A375 (cell line): ENCODE data around the gene USP17L12. TPM values are rescaled to one million over a fixed set of nuclear protein-coding genes. Genes with fewer than 3 reads are reported as not detected.

Experiments
- total RNA-seq: library from RNA; depleted of rRNA; stranded (reverse); fragments of >200 nt; shearing (Covaris generic); gene quantifications from 2 replicates; pipeline ENCODE4 v1.2.3, GENCODE V29; 2014; rRNA removed

Gene USP17L12
- not detected in 2 replicates for total RNA-seq

GRCh38 chr4:9219852-9220251 is at the start of gene USP17L12:
TSS of gene USP17L12 (plus strand) at chr4:9220152. CDS start at chr4:9220152, 0 bp downstream.

DNA sequence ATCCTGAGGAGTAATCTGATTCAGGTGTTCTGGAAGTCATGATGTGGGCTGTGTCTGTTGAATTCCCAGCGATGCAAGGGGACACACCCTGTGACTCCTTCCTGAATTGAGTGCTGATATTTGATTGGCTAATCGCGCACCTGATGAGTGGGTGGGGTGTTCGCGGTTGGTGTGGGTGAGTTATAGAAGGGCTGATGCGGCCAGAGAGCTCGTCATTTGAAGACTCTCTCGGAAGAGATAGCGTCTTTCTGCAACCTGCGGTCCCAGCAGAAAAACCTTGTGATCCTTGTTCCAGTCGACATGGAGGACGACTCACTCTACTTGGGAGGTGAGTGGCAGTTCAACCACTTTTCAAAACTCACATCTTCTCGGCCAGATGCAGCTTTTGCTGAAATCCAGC is 9.6 kb upstream of the USP17L12 start, which contains the start of gene USP17L10:
Gene USP17L10 (plus strand): TSS at position 301 of the 400 bp plus-strand sequence. CDS start 0 bp downstream, at position 301.

DNA sequence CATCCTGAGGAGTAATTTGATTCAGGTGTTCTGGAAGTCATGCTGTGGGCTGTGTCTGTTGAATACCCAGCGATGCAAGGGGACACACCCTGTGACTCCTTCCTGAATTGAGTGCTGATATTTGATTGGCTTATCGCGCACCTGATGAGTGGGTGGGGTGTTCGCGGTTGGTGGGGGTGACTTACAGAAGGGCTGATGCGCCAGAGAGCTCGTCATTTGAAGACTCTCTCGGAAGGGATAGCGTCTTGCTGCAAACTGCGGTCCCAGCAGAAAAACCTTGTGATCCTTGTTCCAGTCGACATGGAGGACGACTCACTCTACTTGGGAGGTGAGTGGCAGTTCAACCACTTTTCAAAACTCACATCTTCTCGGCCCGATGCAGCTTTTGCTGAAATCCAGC is 4.8 kb upstream of the USP17L12 start, which contains the start of gene USP17L11:
Gene USP17L11 (plus strand): TSS at position 301 of the 400 bp plus-strand sequence. CDS start 0 bp downstream, at position 301.

DNA sequence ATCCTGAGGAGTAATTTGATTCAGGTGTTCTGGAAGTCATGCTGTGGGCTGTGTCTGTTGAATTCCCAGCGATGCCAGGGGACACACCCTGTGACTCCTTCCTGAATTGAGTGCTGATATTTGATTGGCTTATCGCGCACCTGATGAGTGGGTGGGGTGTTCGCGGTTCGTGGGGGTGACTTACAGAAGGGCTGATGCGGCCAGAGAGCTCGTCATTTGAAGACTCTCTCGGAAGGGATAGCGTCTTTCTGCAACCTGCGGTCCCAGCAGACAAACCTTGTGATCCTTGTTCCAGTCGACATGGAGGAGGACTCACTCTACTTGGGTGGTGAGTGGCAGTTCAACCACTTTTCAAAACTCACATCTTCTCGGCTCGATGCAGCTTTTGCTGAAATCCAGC is 4.6 kb downstream of the USP17L12 start, which contains the start of gene USP17L13:
Gene USP17L13 (plus strand): TSS at position 301 of the 400 bp plus-strand sequence. CDS start 0 bp downstream, at position 301.

GRCh38 chr4:9234085-9234484 is 14.1 kb downstream of the USP17L12 start, which contains the start of gene USP17L15:
TSS of gene USP17L15 (plus strand) at chr4:9234385. CDS start at chr4:9234385, 0 bp downstream.

GRCh38 chr4:9243579-9243978 is 23.6 kb downstream of the USP17L12 start, which contains the start of gene USP17L17:
TSS of gene USP17L17 (plus strand) at chr4:9243879. CDS start at chr4:9243879, 0 bp downstream.

GRCh38 chr4:9247953-9248680 is 28.2 kb downstream of the USP17L12 start, which contains the start of gene USP17L18:
TSS of gene USP17L18 (plus strand) at chr4:9248630. CDS start at chr4:9248630, 0 bp downstream.

GRCh38 chr4:9253078-9253477 is 33.1 kb downstream of the USP17L12 start, which contains the start of gene USP17L19:
TSS of gene USP17L19 (plus strand) at chr4:9253378. CDS start at chr4:9253378, 0 bp downstream.

GRCh38 chr4:9257824-9258223 is 37.9 kb downstream of the USP17L12 start, which contains the start of gene USP17L20:
TSS of gene USP17L20 (plus strand) at chr4:9258124. CDS start at chr4:9258124, 0 bp downstream.

GRCh38 chr4:9262572-9262971 is 42.6 kb downstream of the USP17L12 start, which contains the start of gene USP17L21:
TSS of gene USP17L21 (plus strand) at chr4:9262872. CDS start at chr4:9262872, 0 bp downstream.

GRCh38 chr4:9267319-9267718 is 47.4 kb downstream of the USP17L12 start, which contains the start of gene USP17L22:
TSS of gene USP17L22 (plus strand) at chr4:9267619. CDS start at chr4:9267619, 0 bp downstream.

Other genes with a start within 250 kb of the USP17L12 start
- gene FAM90A26, start 49.7 kb upstream of the USP17L12 start, total RNA-seq = not detected in 2 replicates
- gene USP17L10, start 9.5 kb upstream of the USP17L12 start, total RNA-seq = not detected in 2 replicates
- gene USP17L11, start 4.7 kb upstream of the USP17L12 start, total RNA-seq = not detected in 2 replicates
- gene USP17L13, start 4.7 kb downstream of the USP17L12 start, total RNA-seq = not detected in 2 replicates
- not detected in 2 replicates for gene USP17L15, start 14.2 kb downstream of the USP17L12 start, total RNA-seq
- not detected in 2 replicates for gene USP17L17, start 23.7 kb downstream of the USP17L12 start, total RNA-seq
- not detected in 2 replicates for gene USP17L18, start 28.5 kb downstream of the USP17L12 start, total RNA-seq
- gene USP17L19, start 33.2 kb downstream of the USP17L12 start, total RNA-seq = not detected in 2 replicates
- not detected in 2 replicates for gene USP17L20, start 38.0 kb downstream of the USP17L12 start, total RNA-seq
- not detected in 2 replicates for gene USP17L21, start 42.7 kb downstream of the USP17L12 start, total RNA-seq
- gene USP17L22, start 47.5 kb downstream of the USP17L12 start, total RNA-seq = not detected in 2 replicates
- gene USP17L24, start 105.0 kb downstream of the USP17L12 start, total RNA-seq = not detected in 2 replicates
- gene USP17L25, start 109.8 kb downstream of the USP17L12 start, total RNA-seq = not detected in 2 replicates
- gene USP17L26, start 114.5 kb downstream of the USP17L12 start, total RNA-seq = not detected in 2 replicates
- gene USP17L5, start 119.3 kb downstream of the USP17L12 start, total RNA-seq = not detected in 2 replicates
- gene USP17L27, start 124.0 kb downstream of the USP17L12 start, total RNA-seq = not detected in 2 replicates
- gene USP17L28, start 128.7 kb downstream of the USP17L12 start, total RNA-seq = not detected in 2 replicates
- not detected in 2 replicates for gene USP17L29, start 133.5 kb downstream of the USP17L12 start, total RNA-seq
- gene USP17L30, start 143.0 kb downstream of the USP17L12 start, total RNA-seq = not detected in 2 replicates
- gene DEFB131A, start 224.3 kb downstream of the USP17L12 start, total RNA-seq = not detected in 2 replicates